Measurements from ENCODE around the gene GPR39.

GPR39 gene

DNA sequence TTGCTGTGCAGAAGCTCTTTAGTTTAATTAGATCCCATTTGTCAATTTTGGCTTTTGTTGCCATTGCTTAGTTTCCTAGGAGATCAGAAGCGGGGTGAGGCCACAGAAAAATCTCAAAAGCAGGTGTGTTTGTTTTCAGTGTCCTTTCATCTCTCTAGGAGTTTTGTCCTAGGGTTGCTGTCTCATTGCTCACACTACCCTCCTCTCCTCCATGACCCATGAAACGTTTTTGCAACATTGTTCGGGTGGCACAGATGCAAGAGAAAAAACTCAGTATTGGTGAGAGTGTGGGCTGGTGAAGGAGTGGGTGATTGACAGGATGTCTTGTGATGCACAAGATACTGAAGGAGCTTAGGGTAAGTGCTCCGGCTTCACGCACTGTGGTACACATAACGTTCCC, 149.8 kb downstream of the GPR39 start:
- in situ Hi-C loops (cut with MboI; ENCODE audit: low pct_unique_long_range_greater_than_20kb, low sequenced_read_pairs, unreplicated experiment): loop anchor here (25.0 kb wide), 1 partner anchor 596 kb away; no protein-coding TSS in a partner anchor
- TF ChIP-seq, protein P1, sequence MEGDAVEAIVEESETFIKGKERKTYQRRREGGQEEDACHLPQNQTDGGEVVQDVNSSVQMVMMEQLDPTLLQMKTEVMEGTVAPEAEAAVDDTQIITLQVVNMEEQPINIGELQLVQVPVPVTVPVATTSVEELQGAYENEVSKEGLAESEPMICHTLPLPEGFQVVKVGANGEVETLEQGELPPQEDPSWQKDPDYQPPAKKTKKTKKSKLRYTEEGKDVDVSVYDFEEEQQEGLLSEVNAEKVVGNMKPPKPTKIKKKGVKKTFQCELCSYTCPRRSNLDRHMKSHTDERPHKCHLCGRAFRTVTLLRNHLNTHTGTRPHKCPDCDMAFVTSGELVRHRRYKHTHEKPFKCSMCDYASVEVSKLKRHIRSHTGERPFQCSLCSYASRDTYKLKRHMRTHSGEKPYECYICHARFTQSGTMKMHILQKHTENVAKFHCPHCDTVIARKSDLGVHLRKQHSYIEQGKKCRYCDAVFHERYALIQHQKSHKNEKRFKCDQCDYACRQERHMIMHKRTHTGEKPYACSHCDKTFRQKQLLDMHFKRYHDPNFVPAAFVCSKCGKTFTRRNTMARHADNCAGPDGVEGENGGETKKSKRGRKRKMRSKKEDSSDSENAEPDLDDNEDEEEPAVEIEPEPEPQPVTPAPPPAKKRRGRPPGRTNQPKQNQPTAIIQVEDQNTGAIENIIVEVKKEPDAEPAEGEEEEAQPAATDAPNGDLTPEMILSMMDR (IDR thresholded peaks at IDR 0.05; ENCODE audit: extremely low read depth, insufficient read depth, missing control alignments): no peak
- no peak for DNase-seq (ENCODE audit: low spot score)

- TF ChIP-seq, protein P1 (IDR thresholded peaks at IDR 0.05; ENCODE audit: extremely low read depth, insufficient read depth, missing control alignments): no peak
- in situ Hi-C loops (cut with MboI; ENCODE audit: low pct_unique_long_range_greater_than_20kb, low sequenced_read_pairs, unreplicated experiment): loop anchor here (25.0 kb wide), 1 partner anchor 595 kb away; no protein-coding TSS in a partner anchor
- no peak for DNase-seq (ENCODE audit: low spot score)
Observed at GRCh38 chr2:132567682-132568081, 151.1 kb downstream of the GPR39 start.

DNA sequence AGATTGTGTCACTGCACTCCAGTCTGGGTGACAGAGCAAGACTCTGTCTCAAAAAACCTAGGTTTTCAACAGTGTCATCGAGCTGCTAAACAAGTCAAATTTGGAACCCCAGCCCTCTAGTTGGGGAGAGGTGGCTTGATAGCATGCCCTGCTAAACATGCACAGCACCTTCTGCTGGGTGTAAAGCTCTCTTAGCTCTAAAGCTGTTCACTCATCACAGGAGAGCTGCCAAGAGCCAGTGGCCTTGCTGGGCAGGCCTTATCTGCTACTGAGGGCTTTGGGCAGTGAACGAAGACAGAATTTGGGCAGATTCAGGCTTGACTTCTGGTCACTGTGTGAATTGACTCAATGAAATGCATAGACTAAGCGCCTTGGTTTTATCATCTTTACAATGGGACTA, 152.1 kb downstream of the GPR39 start:
- TF ChIP-seq, protein P1 (IDR thresholded peaks at IDR 0.05; ENCODE audit: extremely low read depth, insufficient read depth, missing control alignments): no peak
- in situ Hi-C loops (cut with MboI; ENCODE audit: low pct_unique_long_range_greater_than_20kb, low sequenced_read_pairs, unreplicated experiment): loop anchor here (25.0 kb wide), 1 partner anchor 594 kb away; no protein-coding TSS in a partner anchor

DNA sequence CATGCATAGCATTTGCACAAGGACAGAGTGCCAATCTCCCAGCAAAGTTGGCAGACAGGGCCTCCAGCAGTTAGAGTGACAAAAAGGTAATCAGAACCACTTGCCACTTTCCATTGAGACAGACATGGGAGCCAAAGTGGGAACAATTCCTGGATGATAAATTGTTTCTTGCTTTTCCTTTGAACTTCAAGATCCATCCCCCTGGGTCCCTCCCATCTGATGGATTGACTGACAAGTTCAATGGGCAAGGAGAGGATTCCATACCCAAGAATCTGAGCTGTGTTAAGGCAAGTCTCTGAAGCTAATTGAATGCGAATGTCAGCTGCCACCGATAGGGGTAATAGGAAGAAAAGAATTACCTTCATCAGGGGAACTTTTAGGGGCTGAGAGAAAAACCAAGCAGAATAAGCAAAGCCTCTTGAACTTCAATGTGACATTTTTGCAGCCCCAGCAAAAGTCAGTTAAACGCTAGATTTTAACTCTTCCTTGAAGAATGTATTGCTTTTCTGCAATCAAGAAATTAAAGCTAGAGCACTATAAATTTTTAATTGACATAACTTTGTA, 156.9 kb downstream of the GPR39 start:
- TF ChIP-seq, protein P1 (IDR thresholded peaks at IDR 0.05; ENCODE audit: extremely low read depth, insufficient read depth, missing control alignments): no peak
- no peak for DNase-seq (ENCODE audit: low spot score)
- in situ Hi-C loops (cut with MboI; ENCODE audit: low pct_unique_long_range_greater_than_20kb, low sequenced_read_pairs, unreplicated experiment): loop anchor here (25.0 kb wide), 1 partner anchor 589 kb away; no protein-coding TSS in a partner anchor

More for the DNA sequence above, 152.1 kb downstream of the GPR39 start:
- no peak for DNase-seq (ENCODE audit: low spot score)

- TF ChIP-seq, protein P1 (IDR thresholded peaks at IDR 0.05; ENCODE audit: extremely low read depth, insufficient read depth, missing control alignments): no peak
- no peak for DNase-seq (ENCODE audit: low spot score)
- in situ Hi-C loops (cut with MboI; ENCODE audit: low pct_unique_long_range_greater_than_20kb, low sequenced_read_pairs, unreplicated experiment): no loop called here
Observed at GRCh38 chr2:132577686-132578085, 161.1 kb downstream of the GPR39 start.

- in situ Hi-C loops (cut with MboI; ENCODE audit: low pct_unique_long_range_greater_than_20kb, low sequenced_read_pairs, unreplicated experiment): no loop called here
- no peak for DNase-seq (ENCODE audit: low spot score)
- TF ChIP-seq, protein P1 (IDR thresholded peaks at IDR 0.05; ENCODE audit: extremely low read depth, insufficient read depth, missing control alignments): no peak
Observed at GRCh38 chr2:132581591-132581990, 165.0 kb downstream of the GPR39 start.

All from GM13977 (cell line).